GM12878 (cell line): ENCODE results near the gene TAF11. TPM values are rescaled to one million over a fixed set of nuclear protein-coding genes. Genes with fewer than 3 reads are reported as not detected.

Experiments
- ATAC-seq: fragments of 200-7000 bp; cut with Tn5 transposase; 3 replicates; pipeline ENCODE4 v1.9.1; 2020; ENCODE audit warnings: mild to moderate bottlenecking, moderate library complexity
- BruUV-seq: library from RNA; stranded (reverse); fragments of 400-500 nt; replicated peaks from 2 replicates; lab custom pipeline; 2021; lab: Mats Ljungman, UMichigan
- CTCF ChIA-PET: fragments of 300-600 bp; sonication (Branson Sonifier 250); formaldehyde crosslinking; extraction: SDS; loops from one replicate; lab custom pipeline; 2021; ENCODE audit warnings: inconsistent platforms; lab: Yijun Ruan, JAX
- POLR2A ChIA-PET: fragments of 350-600 bp; formaldehyde crosslinking; extraction: SDS; loops from one replicate; lab custom pipeline; 2021; ENCODE audit warnings: inconsistent platforms; lab: Charles Lee
- RAD21 ChIA-PET: fragments of 300-600 bp; sonication (Branson Sonifier 250); formaldehyde crosslinking; loops from one replicate; lab custom pipeline; 2023; ENCODE audit warnings: antibody characterized with exemption; ENCODE audit not compliant: unreplicated experiment; lab: Charles Lee
- SMC1A ChIA-PET: fragments of 300-600 bp; sonication (Branson Sonifier 250); formaldehyde crosslinking; loops from one replicate; lab custom pipeline; 2023; ENCODE audit not compliant: unreplicated experiment, uncharacterized antibody; lab: Charles Lee
- DNase-seq: peaks from one replicate; pipeline ENCODE4 v3.0.0-alpha.2; 2011; ENCODE audit warnings: low read depth, low spot score
- FAIRE-seq: peaks from 3 replicates; lab custom pipeline; 2011; peaks lifted over from hg19 to GRCh38; lab: Jason Lieb, UNC
- H2AFZ ChIP-seq: 2 replicates; pipeline ENCODE4 v1.6.0; 2011; ENCODE audit warnings: low read depth, low read length, control low read depth; ENCODE audit not compliant: control insufficient read depth
- H3K27ac ChIP-seq: 2 replicates; pipeline ENCODE4 v1.5.1; 2011; ENCODE audit warnings: control low read depth; ENCODE audit not compliant: control insufficient read depth, insufficient read depth
- H3K27me3 ChIP-seq, 2 experiments: replicated peaks in 1 of 2; 2 replicates each; pipeline versions ENCODE4 v1.6.0 to v1.6.1; 2011; ENCODE audit warnings: low read length in 1 of 2; ENCODE audit not compliant: control insufficient read depth in 2 of 2, insufficient read depth in 2 of 2
- H3K36me3 ChIP-seq, 2 experiments: 2 replicates each; pipeline ENCODE4 v1.5.1; 2011; ENCODE audit warnings: low read length in 1 of 2; ENCODE audit not compliant: control insufficient read depth in 2 of 2, insufficient read depth in 2 of 2
- H3K4me1 ChIP-seq: 2 replicates; pipeline ENCODE4 v1.6.1; 2011; ENCODE audit warnings: mild to moderate bottlenecking, low read length, moderate library complexity, mixed read lengths; ENCODE audit not compliant: control insufficient read depth, insufficient read depth
- H3K4me2 ChIP-seq: 2 replicates; pipeline ENCODE4 v1.6.0; 2011; ENCODE audit warnings: control low read depth; ENCODE audit not compliant: control insufficient read depth, insufficient read depth
- H3K4me3 ChIP-seq: fragments of 200-600 bp; sonication (generic); 2 replicates; pipeline ENCODE4 v1.5.1; 2016
- H3K79me2 ChIP-seq: 2 replicates; pipeline ENCODE4 v1.6.0; 2011; ENCODE audit warnings: low read length; ENCODE audit not compliant: control insufficient read depth, insufficient read depth
- H3K9ac ChIP-seq: 2 replicates; pipeline ENCODE4 v1.8.0; 2011; ENCODE audit warnings: low read length, control low read depth, mixed read lengths; ENCODE audit not compliant: control insufficient read depth, insufficient read depth
- H3K9me3 ChIP-seq: replicated peaks from 3 replicates; pipeline ENCODE4 v1.5.1; 2011; ENCODE audit warnings: mild to moderate bottlenecking, low read length; ENCODE audit not compliant: control insufficient read depth, insufficient read depth
- H4K20me1 ChIP-seq: 2 replicates; pipeline ENCODE4 v1.6.0; 2011; ENCODE audit not compliant: control insufficient read depth, insufficient read depth
- CHD4 ChIP-seq: fragments of 200-600 bp; sonication (generic); IDR thresholded peaks from 2 replicates; pipeline ENCODE4 v1.6.1; 2016; ENCODE audit warnings: mild to moderate bottlenecking
- CREB1 ChIP-seq: IDR thresholded peaks from 2 replicates; pipeline ENCODE4 v1.6.1; 2012; ENCODE audit warnings: low read depth, mild to moderate bottlenecking, inconsistent platforms
- FOXM1 ChIP-seq: IDR thresholded peaks from 2 replicates; pipeline ENCODE4 v1.6.1; 2012; ENCODE audit warnings: low read depth, mild to moderate bottlenecking, inconsistent platforms, low read length, moderate library complexity
- JUNB ChIP-seq: IDR thresholded peaks from 2 replicates; pipeline ENCODE4 v1.6.1; 2016; ENCODE audit warnings: antibody characterized with exemption, mild to moderate bottlenecking
- MYB ChIP-seq: fragments of 150-350 bp; IDR thresholded peaks from 2 replicates; pipeline ENCODE4 v1.6.1; 2014; ENCODE audit warnings: mild to moderate bottlenecking, low read depth, low read length, borderline replicate concordance
- NKRF ChIP-seq: fragments of 450-650 bp; conservative IDR thresholded peaks from 2 replicates; pipeline ENCODE4 v1.6.1; 2017; ENCODE audit warnings: mild to moderate bottlenecking, moderate library complexity
- RB1 ChIP-seq: fragments of 450-650 bp; formaldehyde crosslinking; IDR thresholded peaks from 2 replicates; pipeline ENCODE4 v1.6.1; 2017; ENCODE audit warnings: mild to moderate bottlenecking, borderline replicate concordance
- RELA ChIP-seq: fragments of 450-650 bp; IDR thresholded peaks from 2 replicates; pipeline ENCODE4 v1.8.0; 2014; ENCODE audit warnings: borderline replicate concordance; ENCODE audit not compliant: partially characterized antibody
- SMARCA5 ChIP-seq: fragments of 450-650 bp; IDR thresholded peaks from 2 replicates; pipeline ENCODE4 v1.6.1; 2017; ENCODE audit warnings: mild to moderate bottlenecking
- SUZ12 ChIP-seq: fragments of 200-600 bp; sonication (generic); IDR thresholded peaks from one replicate; pipeline ENCODE4 v1.6.1; 2018; ENCODE audit warnings: antibody characterized with exemption, mild to moderate bottlenecking; ENCODE audit not compliant: unreplicated experiment
- TCF7 ChIP-seq: IDR thresholded peaks from 2 replicates; pipeline ENCODE4 v1.6.1; 2014; ENCODE audit warnings: antibody characterized with exemption, borderline replicate concordance
- YBX1 ChIP-seq: fragments of 450-650 bp; IDR thresholded peaks from 2 replicates; pipeline ENCODE4 v1.6.1; 2016; ENCODE audit warnings: antibody characterized with exemption
- YY1 ChIP-seq: IDR thresholded peaks from 2 replicates; pipeline ENCODE4 v1.6.1; 2011; ENCODE audit warnings: low read depth, mild to moderate bottlenecking, low read length
- ZNF24 ChIP-seq: fragments of 450-650 bp; IDR thresholded peaks from 2 replicates; pipeline ENCODE4 v1.6.1; 2017; ENCODE audit warnings: antibody characterized with exemption, mild to moderate bottlenecking
- WGBS: methylation state at CpG from one replicate; pipeline ENCODE4 v1.1.6; 2016; ENCODE audit warnings: low lambda C conversion rate; ENCODE audit not compliant: insufficient replicate concordance, insufficient coverage; ENCODE audit errors: missing lambda C conversion rate; 5-methylcytosine and 5-hydroxymethylcytosine counted together
- in situ Hi-C: fragments of 300-500 bp; cut with MboI; formaldehyde crosslinking; loops from 9 replicates; pipeline ENCODE4 v1.14.3; 2018; ENCODE audit warnings: mixed read lengths
- intact Hi-C: fragments of 100-400 bp; cut with micrococcal nuclease; formaldehyde crosslinking; loops from one replicate; pipeline ENCODE4 v1.14.2; 2022; ENCODE audit not compliant: unreplicated experiment
- polyA plus RNA-seq, 11 experiments: library from polyadenylated mRNA; depleted of rRNA in 4 of 11; unstranded in 6 of 11; stranded (reverse) in 5 of 11; fragments of >200 nt; fragmentation: Nextera tagmentation in 4 of 11; fragmentation: Illumina TruSeq in 1 of 11; extraction: Ambion mirVana in 4 of 11; extraction: Trizol in 1 of 11; gene quantifications; 1 replicate in 1 of 11; 2 replicates in 10 of 11; pipeline versions ENCODE4 v1.2.1 to v1.2.3, GENCODE V29; 2011 to 2016; ENCODE audit warnings: inconsistent platforms in 2 of 11, missing spikeins in 2 of 11, low read depth in 1 of 11
- total RNA-seq, 4 experiments: library from RNA; depleted of rRNA in 3 of 4; stranded (reverse); fragments of >200 nt in 3 of 4; fragmentation: Illumina TruSeq in 1 of 4; extraction: Trizol in 1 of 4; gene quantifications; 2 replicates each; pipeline versions ENCODE4 v1.2.1 to v1.2.3, GENCODE V29; 2013 to 2021
- TF ChIP-seq, protein P1 (sequence below): fragments of 450-650 bp; IDR thresholded peaks from 2 replicates; pipeline ENCODE4 v1.6.1; 2016; ENCODE audit warnings: mild to moderate bottlenecking
- TF ChIP-seq, protein P2 (sequence below): fragments of 450-650 bp; IDR thresholded peaks from 2 replicates; pipeline ENCODE4 v1.6.1; 2017; ENCODE audit warnings: low read depth, mild to moderate bottlenecking, moderate library complexity
- TF ChIP-seq, protein P3 (sequence below): IDR thresholded peaks from 2 replicates; pipeline ENCODE4 v1.6.1; 2012; ENCODE audit warnings: low read depth, low read length, improper control_type of control experiment

TAF11 gene
- total and polyA plus RNA-seq, 10 of the 15 experiments (the other 5 are each of a cell fraction or from before 2014, with no cell fraction given): 24.6 to 59.2 (median 32.0) TPM

- TF ChIP-seq RB1 (no peak), NKRF (no peak), JUNB (no peak), YY1 (no peak)
- TF ChIP-seq, all 136 proteins: peak for 0
Measured at GRCh38 chr6:34929241-34929978, 41.6 kb upstream of the TAF11 start (continued).

GRCh38 chr6:34928695-34929094, 40.9 kb upstream of the TAF11 start:
- no peaks in the 10 kb centered on the region for H3K4me1 ChIP-seq
- SMC1A ChIA-PET: no interaction called here
- POLR2A ChIA-PET: no interaction called here
- H3K27me3 ChIP-seq: no peaks in the 10 kb centered on the region
- RAD21 ChIA-PET: no interaction called here
- WGBS: 48% methylated on average over 1 of the region's 1 CpG
- intact Hi-C loops (no loop called here), in situ Hi-C loops (no loop called here)
- no peaks in the 10 kb centered on the region for H4K20me1 ChIP-seq
- no peak overlapping the region for H3K9ac ChIP-seq
- TF ChIP-seq SMARCA5: no peak
- TF ChIP-seq, protein P1, sequence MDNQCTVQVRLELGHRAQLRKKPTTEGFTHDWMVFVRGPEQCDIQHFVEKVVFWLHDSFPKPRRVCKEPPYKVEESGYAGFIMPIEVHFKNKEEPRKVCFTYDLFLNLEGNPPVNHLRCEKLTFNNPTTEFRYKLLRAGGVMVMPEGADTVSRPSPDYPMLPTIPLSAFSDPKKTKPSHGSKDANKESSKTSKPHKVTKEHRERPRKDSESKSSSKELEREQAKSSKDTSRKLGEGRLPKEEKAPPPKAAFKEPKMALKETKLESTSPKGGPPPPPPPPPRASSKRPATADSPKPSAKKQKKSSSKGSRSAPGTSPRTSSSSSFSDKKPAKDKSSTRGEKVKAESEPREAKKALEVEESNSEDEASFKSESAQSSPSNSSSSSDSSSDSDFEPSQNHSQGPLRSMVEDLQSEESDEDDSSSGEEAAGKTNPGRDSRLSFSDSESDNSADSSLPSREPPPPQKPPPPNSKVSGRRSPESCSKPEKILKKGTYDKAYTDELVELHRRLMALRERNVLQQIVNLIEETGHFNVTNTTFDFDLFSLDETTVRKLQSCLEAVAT: no peak
- TF ChIP-seq, protein P2, sequence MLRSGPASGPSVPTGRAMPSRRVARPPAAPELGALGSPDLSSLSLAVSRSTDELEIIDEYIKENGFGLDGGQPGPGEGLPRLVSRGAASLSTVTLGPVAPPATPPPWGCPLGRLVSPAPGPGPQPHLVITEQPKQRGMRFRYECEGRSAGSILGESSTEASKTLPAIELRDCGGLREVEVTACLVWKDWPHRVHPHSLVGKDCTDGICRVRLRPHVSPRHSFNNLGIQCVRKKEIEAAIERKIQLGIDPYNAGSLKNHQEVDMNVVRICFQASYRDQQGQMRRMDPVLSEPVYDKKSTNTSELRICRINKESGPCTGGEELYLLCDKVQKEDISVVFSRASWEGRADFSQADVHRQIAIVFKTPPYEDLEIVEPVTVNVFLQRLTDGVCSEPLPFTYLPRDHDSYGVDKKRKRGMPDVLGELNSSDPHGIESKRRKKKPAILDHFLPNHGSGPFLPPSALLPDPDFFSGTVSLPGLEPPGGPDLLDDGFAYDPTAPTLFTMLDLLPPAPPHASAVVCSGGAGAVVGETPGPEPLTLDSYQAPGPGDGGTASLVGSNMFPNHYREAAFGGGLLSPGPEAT: no peak
- no peak for TF ChIP-seq ZNF24
- no peak for TF ChIP-seq TCF7
- TF ChIP-seq CHD4: no peak
- TF ChIP-seq RELA: no peak
- TF ChIP-seq, protein P3, sequence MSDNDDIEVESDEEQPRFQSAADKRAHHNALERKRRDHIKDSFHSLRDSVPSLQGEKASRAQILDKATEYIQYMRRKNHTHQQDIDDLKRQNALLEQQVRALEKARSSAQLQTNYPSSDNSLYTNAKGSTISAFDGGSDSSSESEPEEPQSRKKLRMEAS: no peak
- TF ChIP-seq MYB: no peak
- TF ChIP-seq CREB1: no peak
- TF ChIP-seq YBX1: no peak
- TF ChIP-seq FOXM1: no peak
- TF ChIP-seq SUZ12: no peak
- no peak overlapping the region for H2AFZ ChIP-seq
- H3K36me3 ChIP-seq: no peaks in the 10 kb centered on the region
- DNase-seq (no peak), ATAC-seq (no peak), FAIRE-seq (no peak)
- no peak overlapping the region for H3K27ac ChIP-seq
- H3K79me2 ChIP-seq: no peaks in the 10 kb centered on the region
- BruUV-seq: no TSS peak
- CTCF ChIA-PET: no interaction called here
- H3K4me3 ChIP-seq: no peak overlapping the region
- H3K9me3 ChIP-seq: no peaks in the 10 kb centered on the region
- H3K4me2 ChIP-seq: no peak overlapping the region
